Neuronal stem cell (in vitro differentiated cells): ENCODE results near the gene FMOD.

Source experiments
- DNase-seq: peaks from one replicate; pipeline ENCODE4 v3.0.0-alpha.2; 2013; ENCODE audit warnings: low spot score
- H2AFZ ChIP-seq: one replicate; pipeline ENCODE4 v1.6.1; 2013; ENCODE audit warnings: mild to moderate bottlenecking, low read length, inconsistent platforms
- H2AK5ac ChIP-seq: 2 replicates; pipeline ENCODE4 v1.6.1; 2013; ENCODE audit warnings: low read depth, mild to moderate bottlenecking, inconsistent platforms, low read length, moderate library complexity, mixed read lengths
- H2BK120ac ChIP-seq: 2 replicates; pipeline ENCODE4 v1.6.1; 2013; ENCODE audit warnings: low read depth, mild to moderate bottlenecking, inconsistent platforms, low read length, moderate library complexity, mixed read lengths
- H2BK12ac ChIP-seq: one replicate; pipeline ENCODE4 v1.6.1; 2013; ENCODE audit warnings: low read length, inconsistent platforms
- H2BK15ac ChIP-seq: 2 replicates; pipeline ENCODE4 v1.6.1; 2013; ENCODE audit warnings: mild to moderate bottlenecking, low read length, inconsistent platforms, mixed read lengths
- H2BK5ac ChIP-seq: one replicate; pipeline ENCODE4 v1.6.1; 2013; ENCODE audit warnings: inconsistent platforms, mild to moderate bottlenecking, low read length, moderate library complexity
- H3K14ac ChIP-seq: one replicate; pipeline ENCODE4 v1.6.1; 2013; ENCODE audit warnings: low read length, inconsistent platforms
- H3K18ac ChIP-seq: 2 replicates; pipeline ENCODE4 v1.6.1; 2013; ENCODE audit warnings: low read length, inconsistent platforms
- H3K23ac ChIP-seq: 2 replicates; pipeline ENCODE4 v1.6.1; 2013; ENCODE audit warnings: low read depth, mild to moderate bottlenecking, mixed read lengths, low read length, inconsistent platforms; ENCODE audit not compliant: poor library complexity
- H3K27ac ChIP-seq: replicated peaks from 3 replicates; pipeline ENCODE4 v1.5.1; 2013; ENCODE audit warnings: low read length, inconsistent platforms
- H3K27me3 ChIP-seq, 3 experiments: 2 replicates each; pipeline ENCODE4 v1.6.1; 2013; ENCODE audit warnings: low read length in 3 of 3, mild to moderate bottlenecking in 2 of 3, inconsistent platforms in 1 of 3, low read depth in 1 of 3, mixed read lengths in 1 of 3, moderate library complexity in 1 of 3; ENCODE audit not compliant: control insufficient read depth in 3 of 3, insufficient read depth in 3 of 3
- H3K36me3 ChIP-seq, 2 donors: replicated peaks in 1 of 2; 2 replicates each; pipeline ENCODE4 v1.6.1; 2013; ENCODE audit warnings: low read length in 2 of 2; ENCODE audit not compliant: control insufficient read depth in 2 of 2, insufficient read depth in 2 of 2
- H3K4ac ChIP-seq: 2 replicates; pipeline ENCODE4 v1.6.1; 2013; ENCODE audit warnings: inconsistent platforms, mild to moderate bottlenecking, low read length, moderate library complexity
- H3K4me1 ChIP-seq, 2 donors: 1 replicate in 1 of 2; 2 replicates in 1 of 2; pipeline ENCODE4 v1.6.1; 2013; ENCODE audit warnings: low read length in 2 of 2, low read depth in 1 of 2; ENCODE audit not compliant: control insufficient read depth in 2 of 2, insufficient read depth in 1 of 2
- H3K4me2 ChIP-seq: one replicate; pipeline ENCODE4 v1.6.1; 2013; ENCODE audit warnings: mild to moderate bottlenecking, low read length, inconsistent platforms; ENCODE audit not compliant: insufficient read depth, poor library complexity, severe bottlenecking
- H3K4me3 ChIP-seq, 2 donors: 2 replicates each; pipeline ENCODE4 v1.5.1; 2013; ENCODE audit warnings: low read length in 2 of 2, mild to moderate bottlenecking in 2 of 2, inconsistent platforms in 1 of 2, moderate library complexity in 1 of 2
- H3K79me1 ChIP-seq: one replicate; pipeline ENCODE4 v1.6.1; 2013; ENCODE audit warnings: low read depth, mild to moderate bottlenecking, inconsistent platforms, low read length, moderate library complexity
- H3K9ac ChIP-seq: one replicate; pipeline ENCODE4 v1.6.1; 2013; ENCODE audit warnings: mild to moderate bottlenecking, low read depth, low read length, inconsistent platforms; ENCODE audit not compliant: poor library complexity
- H3K9me3 ChIP-seq, 2 donors: replicated peaks in 1 of 2; 2 replicates each; pipeline versions ENCODE3 to v1.6.1; 2013; ENCODE audit warnings: low read length in 2 of 2, mild to moderate bottlenecking in 2 of 2, inconsistent platforms in 1 of 2, low read depth in 1 of 2, mixed read lengths in 1 of 2, moderate library complexity in 1 of 2; ENCODE audit not compliant: control insufficient read depth in 2 of 2, insufficient read depth in 1 of 2
- H4K8ac ChIP-seq: one replicate; pipeline ENCODE4 v1.6.1; 2013; ENCODE audit warnings: low read depth, mild to moderate bottlenecking, inconsistent platforms, low read length, moderate library complexity
- H4K91ac ChIP-seq: one replicate; pipeline ENCODE4 v1.6.1; 2013; ENCODE audit warnings: low read length, low read depth, mild to moderate bottlenecking, inconsistent platforms; ENCODE audit not compliant: poor library complexity
- WGBS, 2 donors: extraction: QIAGEN DNeasy Blood & Tissue Kit; methylation state at CpG; one replicate each; pipeline ENCODE4 v1.1.7; 2013; ENCODE audit warnings: missing lambda C conversion rate in 2 of 2, mixed read lengths in 1 of 2; ENCODE audit not compliant: insufficient read length in 2 of 2, insufficient replicate concordance in 1 of 2; ENCODE audit errors: extremely low coverage in 2 of 2; 5-methylcytosine and 5-hydroxymethylcytosine counted together

Gene FMOD

GRCh38 chr1:203353486-203353885 is 2.6 kb upstream of the FMOD start:
- H3K9ac ChIP-seq = no peak overlapping the region
- H3K4me2 ChIP-seq = no peak overlapping the region
- no peak overlapping the region for H2AK5ac ChIP-seq
- H3K14ac ChIP-seq = no peak overlapping the region
- no peak overlapping the region for H3K4ac ChIP-seq
- H3K36me3 ChIP-seq = no peaks in the 10 kb centered on the region
- no peaks in the 10 kb centered on the region for H3K9me3 ChIP-seq
- H2BK120ac ChIP-seq = no peak overlapping the region
- no peak for DNase-seq
- H3K27ac ChIP-seq = no peak overlapping the region
- H3K27me3 ChIP-seq = peaks cover 0 to 38% (median 0%) of the 10 kb centered on the region in 3 experiments
- no peak overlapping the region for H3K18ac ChIP-seq
- no CpG with 5 or more reads among the region's 8 CpGs for WGBS, 2 donors
- no peak overlapping the region for H2BK15ac ChIP-seq
- H4K8ac ChIP-seq = no peak overlapping the region
- no peak overlapping the region for H3K4me3 ChIP-seq
- no peak overlapping the region for H4K91ac ChIP-seq
- H3K23ac ChIP-seq = no peak overlapping the region
- no peak overlapping the region for H2BK5ac ChIP-seq
- H3K79me1 ChIP-seq = no peaks in the 10 kb centered on the region
- no peak overlapping the region for H2AFZ ChIP-seq
- H3K4me1 ChIP-seq = peaks cover 0 to 1% of the 10 kb centered on the region in 2 donors
- H2BK12ac ChIP-seq = no peak overlapping the region

- no CpG with 5 or more reads among the region's 4 CpGs for WGBS, 2 donors
- Histone ChIP-seq H3K27me3 (peaks cover 0 to 54% (median 0%) of the 10 kb centered on the region in 3 experiments), H3K27ac (no peak overlapping the region), H3K18ac (peak overlapping the region; percentile 17), H3K23ac (no peak overlapping the region), H3K4me3 (no peak overlapping the region), H2BK15ac (no peak overlapping the region), H2AK5ac (no peak overlapping the region), H3K14ac (no peak overlapping the region), H3K36me3 (no peaks in the 10 kb centered on the region), H4K8ac (no peak overlapping the region), H3K9me3 (no peaks in the 10 kb centered on the region), H3K79me1 (no peaks in the 10 kb centered on the region), H2BK120ac (no peak overlapping the region), H2BK12ac (no peak overlapping the region), H2AFZ (no peak overlapping the region), H3K4me2 (no peak overlapping the region), H3K4ac (no peak overlapping the region), H2BK5ac (no peak overlapping the region), H3K9ac (no peak overlapping the region), H4K91ac (no peak overlapping the region), H3K4me1 (peaks cover 0 to 5% of the 10 kb centered on the region in 2 donors)
- DNase-seq = no peak
Measured at GRCh38 chr1:203349773-203350524, 973 bp downstream of the FMOD start.

GRCh38 chr1:203349166-203349565 is 1.8 kb downstream of the FMOD start:
- no CpG with 5 or more reads among the region's 1 CpG for WGBS, 2 donors
- Histone ChIP-seq H3K27me3 (peaks cover 0 to 56% (median 0%) of the 10 kb centered on the region in 3 experiments), H3K36me3 (no peaks in the 10 kb centered on the region)

GRCh38 chr1:203346769-203347102 is 4.2 kb downstream of the FMOD start:
- no peaks in the 10 kb centered on the region for H3K79me1 ChIP-seq
- no peak overlapping the region for H4K91ac ChIP-seq
- H3K9me3 ChIP-seq = no peaks in the 10 kb centered on the region
- H3K27me3 ChIP-seq = peaks cover 0 to 70% (median 0%) of the 10 kb centered on the region in 3 experiments
- no peak overlapping the region for H4K8ac ChIP-seq
- DNase-seq = no peak
- H3K4me3 ChIP-seq = no peak overlapping the region
- no peak overlapping the region for H3K4me2 ChIP-seq
- peaks cover 0 to 7% of the 10 kb centered on the region in 2 donors for H3K4me1 ChIP-seq
- no CpG with 5 or more reads among the region's 3 CpGs for WGBS, 2 donors
- H2BK5ac ChIP-seq = no peak overlapping the region
- H3K4ac ChIP-seq = no peak overlapping the region
- no peak overlapping the region for H2AFZ ChIP-seq
- H3K14ac ChIP-seq = no peak overlapping the region
- H2BK15ac ChIP-seq = no peak overlapping the region
- no peak overlapping the region for H3K23ac ChIP-seq
- H3K18ac ChIP-seq = no peak overlapping the region
- no peak overlapping the region for H2BK120ac ChIP-seq
- no peak overlapping the region for H3K27ac ChIP-seq
- no peak overlapping the region for H2BK12ac ChIP-seq
- H2AK5ac ChIP-seq = no peak overlapping the region
- no peak overlapping the region for H3K9ac ChIP-seq
- no peaks in the 10 kb centered on the region for H3K36me3 ChIP-seq

More at GRCh38 chr1:203349166-203349565, 1.8 kb downstream of the FMOD start:
- H3K18ac ChIP-seq = no peak overlapping the region
- H3K23ac ChIP-seq = no peak overlapping the region
- H3K27ac ChIP-seq = no peak overlapping the region
- no peak for DNase-seq
- H3K4me2 ChIP-seq = no peak overlapping the region
- no peaks in the 10 kb centered on the region for H3K79me1 ChIP-seq
- no peak overlapping the region for H2BK120ac ChIP-seq
- H3K4ac ChIP-seq = no peak overlapping the region
- H2AK5ac ChIP-seq = no peak overlapping the region
- no peak overlapping the region for H3K4me3 ChIP-seq
- H2AFZ ChIP-seq = no peak overlapping the region
- H2BK5ac ChIP-seq = no peak overlapping the region
- no peak overlapping the region for H2BK12ac ChIP-seq
- no peak overlapping the region for H2BK15ac ChIP-seq
- H4K8ac ChIP-seq = no peak overlapping the region
- peaks cover 0 to 5% of the 10 kb centered on the region in 2 donors for H3K4me1 ChIP-seq
- H3K14ac ChIP-seq = no peak overlapping the region
- no peaks in the 10 kb centered on the region for H3K9me3 ChIP-seq
- no peak overlapping the region for H3K9ac ChIP-seq
- no peak overlapping the region for H4K91ac ChIP-seq
